Left lobe of liver (tissue), 2 donors: Measurements from ENCODE around the gene POLD2. TPM values are rescaled to one million over a fixed set of nuclear protein-coding genes. Genes with fewer than 3 reads are reported as not detected.
A peak's percentile ranks its signal among the peaks of the same experiment; 100 is the strongest.

ENCODE experiments used
- ATAC-seq: fragments of 200-7000 bp; cut with Tn5 transposase; one replicate; pipeline ENCODE4 v1.9.1; 2020; ENCODE audit warnings: mild to moderate bottlenecking, moderate library complexity
- DNase-seq: peaks from one replicate; pipeline ENCODE4 v3.0.0-alpha.2; 2020; ENCODE audit warnings: low spot score
- total RNA-seq: library from RNA; stranded (reverse); gene quantifications from one replicate; pipeline ENCODE4 v1.2.1, GENCODE V29; 2021
- donor health status: DM: no; HTN: no; CAD: no; lungs with moderate emphysema.
- donor health status: DM: no; HTN: yes; CAD: no.

Gene POLD2
- total RNA-seq, 1 donor from 2014 or later = 78.3 TPM

- DNase-seq = no peak
- no peak for ATAC-seq
These were observed 56.0 kb downstream of the POLD2 start for GRCh38 chr7:44067064-44067951.

DNA sequence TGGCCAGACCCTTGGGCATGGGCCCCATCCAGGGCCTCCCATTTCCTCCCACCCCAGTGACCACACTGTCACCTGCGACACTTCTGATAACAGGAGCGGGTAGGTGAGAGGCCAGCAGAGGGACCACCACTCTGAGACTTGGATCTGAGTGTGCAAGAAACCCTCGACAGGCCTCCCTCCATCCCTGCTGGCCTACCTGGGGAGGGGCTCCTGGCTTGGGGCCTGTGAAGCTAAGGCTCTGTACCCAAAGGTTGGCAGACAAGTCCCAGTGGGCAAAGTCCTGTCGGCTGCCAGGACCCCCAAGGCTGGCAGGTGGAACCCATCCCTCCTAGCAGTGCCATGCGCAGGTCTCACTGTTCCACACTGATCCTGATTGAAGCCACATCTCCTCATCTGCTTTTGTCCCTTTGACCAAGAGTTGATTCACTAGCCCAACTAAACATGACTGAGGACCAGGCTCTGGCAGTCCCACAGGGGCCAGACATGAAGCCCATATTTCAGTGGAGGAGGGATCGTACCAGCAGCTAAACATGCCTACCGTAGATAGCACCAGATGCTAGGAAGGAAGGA is 56.8 kb downstream of the POLD2 start:
- DNase-seq = no peak
- ATAC-seq = no peak

- DNase-seq (no peak), ATAC-seq (no peak)
These were observed 57.3 kb downstream of the POLD2 start for GRCh38 chr7:44066111-44066460.

- ATAC-seq = peak; percentile 7
- no peak for DNase-seq
These were observed 57.8 kb downstream of the POLD2 start, which contains the start of gene PGAM2 for GRCh38 chr7:44065431-44066110. Gene PGAM2 (minus strand): TSS chr7:44065567. CDS start chr7:44065529, 38 bp downstream.

- ATAC-seq (no peak), DNase-seq (no peak)
These were observed 58.4 kb downstream of the POLD2 start for GRCh38 chr7:44064791-44065430.

Other genes starting within 250 kb of the POLD2 start
- 18.0 TPM for gene URGCP, start 217.0 kb downstream of the POLD2 start, total RNA-seq
- 17.7 TPM for gene UBE2D4, start 197.1 kb downstream of the POLD2 start, total RNA-seq
- gene SPDYE1, start 125.7 kb downstream of the POLD2 start, total RNA-seq = not detected
- gene DBNL, start 78.8 kb downstream of the POLD2 start, total RNA-seq = 38.9 TPM
- gene PGAM2, start 58.0 kb downstream of the POLD2 start, total RNA-seq = not detected
- gene POLM, start 41.0 kb downstream of the POLD2 start, total RNA-seq = 21.0 TPM
- 9.4 TPM for gene AEBP1, start 19.2 kb downstream of the POLD2 start, total RNA-seq
- gene MYL7, start 17.8 kb upstream of the POLD2 start, total RNA-seq = not detected
- gene GCK, start 65.9 kb upstream of the POLD2 start, total RNA-seq = 1.7 TPM
- 19.9 TPM for gene YKT6, start 77.4 kb upstream of the POLD2 start, total RNA-seq
- 5.0 TPM for gene CAMK2B, start 202.0 kb upstream of the POLD2 start, total RNA-seq